ENCODE measurements around the gene FAM81B.
"Not testable (repeated sequence)": the region's sequence is repeated elsewhere in the genome, so short reads cannot be mapped to it uniquely, and the experiment has no call there.

The FAM81B gene
- 0 reads per million in 9 experiments for total RNA-seq

- no peak for ATAC-seq (replicated peaks)
- Mint-ChIP-seq H3K36me3 (ENCODE audit: insufficient read depth) (no peaks in the 10 kb centered on the region), H3K4me1 (ENCODE audit: low read depth in 2 of 2) (no peaks in the 10 kb centered on the region), H3K27me3 (peaks cover 5 to 16% of the 10 kb centered on the region in 2 donors), H3K27ac (no peak within 1 kb of the TSS), H3K4me3 (no peak within 1 kb of the TSS), H3K9me3 (peaks cover 0 to 2% of the 10 kb centered on the region in 2 donors)
- DNase-seq: no peak
Observed at GRCh38 chr5:95390812-95391492, at the start of gene FAM81B. TSS of gene FAM81B (plus strand) at chr5:95391366. CDS start at chr5:95391390, 24 bp downstream.

GRCh38 chr5:95341444-95341843, 49.7 kb upstream of the FAM81B start:
- not testable (repeated sequence) for H3K4me1 Mint-ChIP-seq (ENCODE audit: low read depth in 2 of 2); H3K36me3 Mint-ChIP-seq (ENCODE audit: insufficient read depth); ATAC-seq (replicated peaks); H3K27ac Mint-ChIP-seq; H3K27me3 Mint-ChIP-seq; H3K9me3 Mint-ChIP-seq; DNase-seq; H3K4me3 Mint-ChIP-seq

GRCh38 chr5:95347506-95348120, 43.6 kb upstream of the FAM81B start:
- no peaks in the 10 kb centered on the region for H3K4me1 Mint-ChIP-seq (ENCODE audit: low read depth in 2 of 2)
- H3K9me3 Mint-ChIP-seq: peaks cover 3 to 7% of the 10 kb centered on the region in 2 donors
- ATAC-seq (replicated peaks): no peak
- no peaks in the 10 kb centered on the region for H3K27me3 Mint-ChIP-seq
- no peaks in the 10 kb centered on the region for H3K36me3 Mint-ChIP-seq (ENCODE audit: insufficient read depth)
- no peak overlapping the region for H3K4me3 Mint-ChIP-seq
- no peak for DNase-seq
- H3K27ac Mint-ChIP-seq: no peak overlapping the region

- ATAC-seq (replicated peaks): no peak
- Mint-ChIP-seq H3K4me3 (no peak overlapping the region), H3K27ac (no peak overlapping the region), H3K36me3 (ENCODE audit: insufficient read depth) (no peaks in the 10 kb centered on the region), H3K4me1 (ENCODE audit: low read depth in 2 of 2) (no peaks in the 10 kb centered on the region), H3K27me3 (peaks cover 0 to 8% of the 10 kb centered on the region in 2 donors), H3K9me3 (peaks cover 0 to 3% of the 10 kb centered on the region in 2 donors)
- DNase-seq: no peak
Observed at GRCh38 chr5:95350631-95351030, 40.5 kb upstream of the FAM81B start.

- Mint-ChIP-seq H3K36me3 (ENCODE audit: insufficient read depth) (no peaks in the 10 kb centered on the region), H3K4me3 (no peak overlapping the region), H3K4me1 (ENCODE audit: low read depth in 2 of 2) (no peaks in the 10 kb centered on the region), H3K9me3 (peaks cover 0 to 3% of the 10 kb centered on the region in 2 donors), H3K27ac (no peak overlapping the region), H3K27me3 (peaks cover 11 to 20% of the 10 kb centered on the region in 2 donors)
- ATAC-seq (replicated peaks) (no peak), DNase-seq (no peak)
Observed at GRCh38 chr5:95352691-95353090, 38.5 kb upstream of the FAM81B start.

GRCh38 chr5:95358320-95358719, 32.8 kb upstream of the FAM81B start:
- no peak for ATAC-seq (replicated peaks)
- no peak for DNase-seq
- no peaks in the 10 kb centered on the region for H3K36me3 Mint-ChIP-seq (ENCODE audit: insufficient read depth)
- H3K9me3 Mint-ChIP-seq: no peaks in the 10 kb centered on the region
- H3K4me3 Mint-ChIP-seq: no peak overlapping the region
- no peak overlapping the region for H3K27ac Mint-ChIP-seq
- no peaks in the 10 kb centered on the region for H3K4me1 Mint-ChIP-seq (ENCODE audit: low read depth in 2 of 2)
- H3K27me3 Mint-ChIP-seq: peaks cover 11 to 19% of the 10 kb centered on the region in 2 donors

GRCh38 chr5:95358848-95359247, 32.3 kb upstream of the FAM81B start:
- DNase-seq: no peak
- H3K27me3 Mint-ChIP-seq: peaks cover 11 to 14% of the 10 kb centered on the region in 2 donors

GRCh38 chr5:95360667-95361066, 30.5 kb upstream of the FAM81B start:
- H3K9me3 Mint-ChIP-seq; H3K36me3 Mint-ChIP-seq (ENCODE audit: insufficient read depth); H3K27ac Mint-ChIP-seq; H3K4me1 Mint-ChIP-seq (ENCODE audit: low read depth in 2 of 2); DNase-seq; H3K4me3 Mint-ChIP-seq; ATAC-seq (replicated peaks): not testable (repeated sequence)
- peaks cover 20% of the 10 kb centered on the region in 2 donors for H3K27me3 Mint-ChIP-seq

More at GRCh38 chr5:95358848-95359247, 32.3 kb upstream of the FAM81B start:
- H3K36me3 Mint-ChIP-seq (ENCODE audit: insufficient read depth): no peaks in the 10 kb centered on the region
- H3K9me3 Mint-ChIP-seq: no peaks in the 10 kb centered on the region
- ATAC-seq (replicated peaks): no peak
- no peak overlapping the region for H3K4me3 Mint-ChIP-seq
- no peaks in the 10 kb centered on the region for H3K4me1 Mint-ChIP-seq (ENCODE audit: low read depth in 2 of 2)
- no peak overlapping the region for H3K27ac Mint-ChIP-seq

GRCh38 chr5:95365302-95366095, 25.7 kb upstream of the FAM81B start:
- Mint-ChIP-seq H3K4me1 (ENCODE audit: low read depth in 2 of 2) (no peaks in the 10 kb centered on the region), H3K4me3 (no peak overlapping the region), H3K36me3 (ENCODE audit: insufficient read depth) (no peaks in the 10 kb centered on the region), H3K9me3 (peaks cover 0 to 2% of the 10 kb centered on the region in 2 donors), H3K27ac (no peak overlapping the region), H3K27me3 (peaks cover 17 to 21% of the 10 kb centered on the region in 2 donors)
- DNase-seq (no peak), ATAC-seq (replicated peaks) (no peak)

- ATAC-seq (replicated peaks) (no peak), DNase-seq (no peak)
- H3K36me3 Mint-ChIP-seq (ENCODE audit: insufficient read depth): no peaks in the 10 kb centered on the region
- H3K4me3 Mint-ChIP-seq: no peak overlapping the region
- no peaks in the 10 kb centered on the region for H3K4me1 Mint-ChIP-seq (ENCODE audit: low read depth in 2 of 2)
- H3K9me3 Mint-ChIP-seq: peaks cover 0 to 2% of the 10 kb centered on the region in 2 donors
- H3K27me3 Mint-ChIP-seq: peaks cover 30 to 37% of the 10 kb centered on the region in 2 donors
- H3K27ac Mint-ChIP-seq: no peak overlapping the region
Observed at GRCh38 chr5:95369782-95370181, 21.4 kb upstream of the FAM81B start.

- H3K4me1 Mint-ChIP-seq (ENCODE audit: low read depth in 2 of 2): no peaks in the 10 kb centered on the region
- ATAC-seq (replicated peaks) (no peak), DNase-seq (no peak)
- no peak overlapping the region for H3K4me3 Mint-ChIP-seq
- H3K9me3 Mint-ChIP-seq: no peaks in the 10 kb centered on the region
- no peaks in the 10 kb centered on the region for H3K36me3 Mint-ChIP-seq (ENCODE audit: insufficient read depth)
- no peak overlapping the region for H3K27ac Mint-ChIP-seq
- H3K27me3 Mint-ChIP-seq: peaks cover 15 to 33% of the 10 kb centered on the region in 2 donors
Observed at GRCh38 chr5:95374061-95374460, 17.1 kb upstream of the FAM81B start.

- H3K36me3 Mint-ChIP-seq (ENCODE audit: insufficient read depth): no peaks in the 10 kb centered on the region
- H3K4me3 Mint-ChIP-seq: no peak overlapping the region
- H3K27me3 Mint-ChIP-seq: peaks cover 10 to 21% of the 10 kb centered on the region in 2 donors
- DNase-seq (no peak), ATAC-seq (replicated peaks) (no peak)
- no peak overlapping the region for H3K27ac Mint-ChIP-seq
- H3K4me1 Mint-ChIP-seq (ENCODE audit: low read depth in 2 of 2): no peaks in the 10 kb centered on the region
- H3K9me3 Mint-ChIP-seq: no peaks in the 10 kb centered on the region
Observed at GRCh38 chr5:95375591-95375990, 15.6 kb upstream of the FAM81B start.

- no peaks in the 10 kb centered on the region for H3K4me1 Mint-ChIP-seq (ENCODE audit: low read depth in 2 of 2)
- H3K27ac Mint-ChIP-seq: no peak overlapping the region
- H3K4me3 Mint-ChIP-seq: no peak overlapping the region
- ATAC-seq (replicated peaks): no peak
- DNase-seq: no peak
- peaks cover 8 to 9% of the 10 kb centered on the region in 2 donors for H3K27me3 Mint-ChIP-seq
- H3K9me3 Mint-ChIP-seq: no peaks in the 10 kb centered on the region
- H3K36me3 Mint-ChIP-seq (ENCODE audit: insufficient read depth): no peaks in the 10 kb centered on the region
Observed at GRCh38 chr5:95379133-95379532, 12.0 kb upstream of the FAM81B start.

All from effector memory CD8-positive, alpha-beta T cell (primary cell).